Hair follicular keratinocyte (primary cell): ENCODE data around the gene ACTR1A. TPM values are rescaled to one million over a fixed set of nuclear protein-coding genes. Genes with fewer than 3 reads are reported as not detected.

ENCODE experiments used
- total RNA-seq: library from RNA; depleted of rRNA; stranded (reverse); fragments of >200 nt; gene quantifications from 2 replicates; pipeline ENCODE4 v1.2.3, GENCODE V29; 2015

The ACTR1A gene
- 109 and 125 TPM in 2 replicates for total RNA-seq

DNA sequence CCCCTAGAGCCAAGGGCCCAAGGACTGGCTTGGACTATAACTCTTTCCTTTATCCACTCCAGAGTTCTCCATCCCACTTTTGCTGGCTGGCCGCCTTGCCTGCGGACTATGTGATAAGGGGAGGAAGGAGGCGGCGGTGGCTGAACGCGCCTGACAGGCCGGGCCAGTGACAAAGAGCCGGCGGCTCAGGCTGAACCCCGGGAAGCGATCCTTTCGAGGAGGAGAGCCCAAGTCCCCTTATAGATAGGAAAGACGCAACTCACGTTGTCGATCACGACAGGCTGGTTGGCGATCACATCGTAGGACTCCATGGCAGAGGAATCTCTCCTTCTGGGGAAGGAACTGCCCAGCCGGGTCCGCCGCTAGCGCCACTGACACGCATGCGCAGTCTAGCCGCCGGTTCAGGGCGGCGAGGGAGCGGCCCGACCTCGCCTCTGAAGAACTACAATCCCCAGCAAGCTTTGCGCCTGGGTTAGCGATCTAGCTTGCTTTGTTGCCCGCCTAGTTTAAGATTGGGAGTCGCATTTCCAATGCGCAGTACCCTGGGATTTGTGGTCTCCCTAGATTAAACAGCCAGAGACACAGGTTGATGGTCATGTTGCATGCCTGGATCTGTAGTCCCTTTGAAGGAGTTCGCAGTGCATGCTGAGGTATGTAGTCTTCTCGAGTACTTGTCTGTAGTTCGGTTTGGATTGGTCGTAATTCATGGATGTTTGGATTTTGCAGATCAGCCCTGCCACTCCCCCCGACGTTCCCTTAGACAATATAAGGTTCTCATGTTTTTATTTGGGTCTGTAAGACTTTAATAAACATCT is at the start of gene ACTR1A:
Gene ACTR1A, minus strand, starts transcription at position 376 of the 815 bp plus-strand sequence. Its CDS starts 65 bp downstream, at position 311.

GRCh38 chr10:102503264-102504178 is 1.0 kb upstream of the ACTR1A start, which contains the start of gene SUFU:
SUFU (plus strand) TSS chr10:102503972; CDS start chr10:102504153, 181 bp downstream.

DNA sequence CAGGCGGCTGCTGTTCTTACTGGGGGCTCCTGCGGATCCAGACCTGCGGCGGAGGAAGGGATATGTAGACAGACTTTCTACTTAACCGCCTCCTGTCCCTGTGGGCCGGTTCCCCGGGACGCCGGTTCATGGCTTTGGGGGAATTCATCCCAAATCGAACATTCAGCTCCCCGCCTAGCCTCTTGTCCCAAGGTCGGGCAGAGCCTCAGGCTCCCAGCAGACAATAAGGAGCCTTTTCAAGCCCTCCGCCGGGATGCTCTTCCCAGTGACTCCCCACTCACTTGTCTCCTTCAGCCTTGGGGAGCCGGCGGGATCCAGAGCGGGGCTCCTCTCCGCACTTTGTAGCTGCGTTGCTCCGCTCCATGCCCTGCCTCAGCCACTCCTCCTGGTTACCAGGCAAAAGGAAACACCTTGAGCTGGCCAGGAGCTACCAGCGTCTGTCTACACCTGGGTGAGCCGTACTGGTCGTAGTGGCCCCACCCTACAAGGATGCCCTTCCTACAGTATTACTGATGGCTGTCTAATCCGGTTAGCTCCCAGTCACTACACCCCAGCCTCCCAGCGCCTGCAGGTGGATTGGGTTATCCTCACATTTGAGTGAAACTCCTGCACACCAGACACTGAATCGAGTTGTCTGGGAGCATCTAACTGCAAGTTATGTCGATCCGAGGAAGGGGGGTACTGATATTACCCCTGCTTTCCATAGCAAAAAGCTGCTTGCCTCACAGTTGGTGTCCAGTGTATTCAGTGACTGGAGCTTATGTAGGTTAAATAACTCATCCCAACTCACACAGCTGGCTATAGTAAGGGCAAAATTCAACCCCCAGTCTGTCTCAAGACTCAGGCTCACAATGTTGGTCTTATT is 51.2 kb downstream of the ACTR1A start, which contains the start of gene C10orf95:
Gene C10orf95, minus strand, starts transcription at position 439 of the 865 bp plus-strand sequence. CDS start 450 bp downstream, outside the sequence.

GRCh38 chr10:102432162-102432950 is 70.2 kb downstream of the ACTR1A start, which contains the start of gene CUEDC2:
CUEDC2 (minus strand) TSS chr10:102432574; CDS start chr10:102425188, 7,386 bp downstream.

Other genes starting within 250 kb of the ACTR1A start
- 53.7 and 71.6 TPM in 2 replicates for gene NFKB2, start 107.0 kb downstream of the ACTR1A start, total RNA-seq
- 0.31 and 0.99 TPM in 2 replicates for gene PSD, start 83.9 kb downstream of the ACTR1A start, total RNA-seq
- gene FBXL15, start 81.9 kb downstream of the ACTR1A start, total RNA-seq: 11.2 and 11.6 TPM in 2 replicates
- 76.2 and 94.5 TPM in 2 replicates for gene CUEDC2, start 70.1 kb downstream of the ACTR1A start, total RNA-seq
- 3.2 and 7.7 TPM in 2 replicates for gene C10orf95, start 51.2 kb downstream of the ACTR1A start, total RNA-seq
- 3.2 and 3.4 TPM in 2 replicates for gene SUFU, start 1.3 kb upstream of the ACTR1A start, total RNA-seq
- 81.1 and 125 TPM in 2 replicates for gene TRIM8, start 141.8 kb upstream of the ACTR1A start, total RNA-seq
- gene ARL3, start 211.7 kb upstream of the ACTR1A start, total RNA-seq: 3.5 and 5.2 TPM in 2 replicates
- gene SFXN2, start 211.9 kb upstream of the ACTR1A start, total RNA-seq: 5.6 and 6.0 TPM in 2 replicates
- gene WBP1L, start 241.2 kb upstream of the ACTR1A start, total RNA-seq: 32.1 and 33.8 TPM in 2 replicates